HG03457 (cell line): ENCODE measurements around the gene TASP1.

Experiments used
- ATAC-seq: cut with Tn5 transposase; IDR thresholded peaks from one replicate; pipeline ENCODE4 v1.9.1; 2021; ENCODE audit warnings: moderate number of reproducible peaks; ENCODE audit not compliant: unreplicated experiment

TASP1 gene

GRCh38 chr20:13355411-13355810 lies 283.3 kb downstream of the TASP1 start:
- ATAC-seq, result no peak

GRCh38 chr20:13353261-13353945 lies 285.3 kb downstream of the TASP1 start:
- no peak for ATAC-seq

GRCh38 chr20:13349235-13349604 lies 289.5 kb downstream of the TASP1 start:
- ATAC-seq, result no peak

- no peak for ATAC-seq
Measured at GRCh38 chr20:13348311-13349234, 290.2 kb downstream of the TASP1 start.

GRCh38 chr20:13344671-13345070 lies 294.1 kb downstream of the TASP1 start:
- ATAC-seq, result no peak

GRCh38 chr20:13342469-13343242 lies 296.1 kb downstream of the TASP1 start:
- no peak for ATAC-seq

- no peak for ATAC-seq
Measured at GRCh38 chr20:13341737-13342393, 296.9 kb downstream of the TASP1 start.

- ATAC-seq, result no peak
Measured at GRCh38 chr20:13340088-13340487, 298.6 kb downstream of the TASP1 start.
